OCI-LY1 (cell line): Measurements from ENCODE around the gene ZFPM1.

Source experiments
- EZH2 ChIP-seq: fragments of 200-600 bp; sonication (generic), shearing (Covaris generic); IDR thresholded peaks from 2 replicates; pipeline ENCODE4 v1.8.0; 2017; ENCODE audit warnings: borderline replicate concordance, mixed run types, mild to moderate bottlenecking, antibody characterized with exemption, low read length, moderate library complexity, mixed read lengths
- TF ChIP-seq, protein P1 (sequence below): fragments of 200-600 bp; sonication (generic), shearing (Covaris generic); IDR thresholded peaks from 2 replicates; pipeline ENCODE4 v1.5.1; 2017; ENCODE audit warnings: mild to moderate bottlenecking, antibody characterized with exemption, low read length, moderate library complexity, mixed read lengths

DNA sequence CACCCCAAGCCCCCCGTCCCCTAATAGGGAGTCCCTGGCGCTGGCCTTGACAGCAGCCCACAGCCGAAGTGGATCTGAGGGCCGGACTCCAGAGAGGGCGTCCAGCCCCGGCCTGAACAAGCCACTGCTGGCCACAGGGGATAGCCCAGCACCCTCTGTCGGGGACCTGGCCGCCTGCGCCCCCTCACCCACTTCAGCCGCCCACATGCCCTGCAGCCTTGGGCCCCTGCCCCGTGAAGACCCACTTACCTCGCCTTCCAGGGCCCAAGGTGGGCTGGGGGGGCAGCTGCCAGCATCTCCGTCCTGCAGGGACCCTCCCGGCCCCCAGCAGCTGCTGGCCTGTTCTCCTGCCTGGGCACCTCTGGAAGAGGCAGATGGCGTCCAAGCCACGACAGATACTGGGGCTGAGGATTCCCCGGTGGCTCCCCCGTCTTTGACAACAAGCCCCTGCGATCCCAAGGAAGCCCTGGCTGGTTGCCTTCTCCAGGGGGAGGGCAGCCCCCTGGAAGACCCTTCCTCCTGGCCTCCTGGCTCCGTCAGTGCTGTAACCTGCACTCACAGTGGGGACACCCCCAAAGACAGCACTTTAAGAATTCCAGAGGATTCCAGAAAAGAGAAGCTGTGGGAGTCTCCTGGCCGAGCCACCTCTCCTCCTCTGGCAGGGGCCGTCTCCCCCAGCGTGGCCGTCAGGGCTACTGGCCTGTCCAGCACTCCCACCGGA lies 19.3 kb upstream of the ZFPM1 start:
- TF ChIP-seq, protein P1, sequence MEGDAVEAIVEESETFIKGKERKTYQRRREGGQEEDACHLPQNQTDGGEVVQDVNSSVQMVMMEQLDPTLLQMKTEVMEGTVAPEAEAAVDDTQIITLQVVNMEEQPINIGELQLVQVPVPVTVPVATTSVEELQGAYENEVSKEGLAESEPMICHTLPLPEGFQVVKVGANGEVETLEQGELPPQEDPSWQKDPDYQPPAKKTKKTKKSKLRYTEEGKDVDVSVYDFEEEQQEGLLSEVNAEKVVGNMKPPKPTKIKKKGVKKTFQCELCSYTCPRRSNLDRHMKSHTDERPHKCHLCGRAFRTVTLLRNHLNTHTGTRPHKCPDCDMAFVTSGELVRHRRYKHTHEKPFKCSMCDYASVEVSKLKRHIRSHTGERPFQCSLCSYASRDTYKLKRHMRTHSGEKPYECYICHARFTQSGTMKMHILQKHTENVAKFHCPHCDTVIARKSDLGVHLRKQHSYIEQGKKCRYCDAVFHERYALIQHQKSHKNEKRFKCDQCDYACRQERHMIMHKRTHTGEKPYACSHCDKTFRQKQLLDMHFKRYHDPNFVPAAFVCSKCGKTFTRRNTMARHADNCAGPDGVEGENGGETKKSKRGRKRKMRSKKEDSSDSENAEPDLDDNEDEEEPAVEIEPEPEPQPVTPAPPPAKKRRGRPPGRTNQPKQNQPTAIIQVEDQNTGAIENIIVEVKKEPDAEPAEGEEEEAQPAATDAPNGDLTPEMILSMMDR: no peak
- TF ChIP-seq EZH2: no peak
